GM23338 (cell line): ENCODE results near the gene CBFA2T2.

Experiments
- CTCF ChIP-seq, 2 experiments: fragments of 200-600 bp in 1 of 2; sonication (generic) in 1 of 2; conservative IDR thresholded peaks; 2 replicates each; pipeline versions ENCODE4 v1.5.1 to v1.6.1; 2016 to 2017; ENCODE audit warnings: antibody characterized with exemption in 2 of 2, low read depth in 2 of 2, mild to moderate bottlenecking in 2 of 2, moderate library complexity in 1 of 2
- ETS1 ChIP-seq: IDR thresholded peaks from 2 replicates; pipeline ENCODE4 v1.6.1; 2016; ENCODE audit warnings: antibody characterized with exemption
- EZH2 ChIP-seq: fragments of 200-600 bp; sonication (generic); IDR thresholded peaks from one replicate; pipeline ENCODE4 v1.8.0; 2017; ENCODE audit warnings: antibody characterized with exemption, mild to moderate bottlenecking, low read depth; ENCODE audit not compliant: unreplicated experiment
- EZH2phosphoT487 ChIP-seq: fragments of 200-600 bp; sonication (generic); IDR thresholded peaks from one replicate; pipeline ENCODE4 v1.8.1; 2018; ENCODE audit warnings: antibody characterized with exemption; ENCODE audit not compliant: unreplicated experiment
- JUNB ChIP-seq: IDR thresholded peaks from one replicate; pipeline ENCODE4 v1.6.1; 2016; ENCODE audit warnings: antibody characterized with exemption; ENCODE audit not compliant: unreplicated experiment
- NANOG ChIP-seq: IDR thresholded peaks from 2 replicates; pipeline ENCODE4 v1.6.1; 2016; ENCODE audit warnings: antibody characterized with exemption, borderline replicate concordance
- POLR2AphosphoS5 ChIP-seq: IDR thresholded peaks from 2 replicates; pipeline ENCODE4 v1.6.1; 2016; ENCODE audit warnings: antibody characterized with exemption, low read depth
- REST ChIP-seq: IDR thresholded peaks from one replicate; pipeline ENCODE4 v1.6.1; 2018; ENCODE audit warnings: antibody characterized with exemption; ENCODE audit not compliant: unreplicated experiment
- ZNF331 ChIP-seq: fragments of 250-450 bp; sonication (Bioruptor Pico); IDR thresholded peaks from 2 replicates; pipeline ENCODE4 v1.5.0; 2020; ENCODE audit warnings: low read depth, mild to moderate bottlenecking, moderate library complexity

- TF ChIP-seq POLR2AphosphoS5 (peak; percentile 94), CTCF (conservative IDR thresholded peaks at IDR 0.05; ENCODE audit: low read depth in 2 of 2) (no peak), EZH2 (no peak), EZH2phosphoT487 (no peak), REST (no peak), ZNF331 (no peak), NANOG (no peak), JUNB (no peak), ETS1 (no peak)
Observed at GRCh38 chr20:33489495-33490022, 337 bp upstream of the CBFA2T2 start.
